Prostate gland (tissue), 2 donors: ENCODE measurements around the gene EVC. TPM values are rescaled to one million over a fixed set of nuclear protein-coding genes. Genes with fewer than 3 reads are reported as not detected.

ENCODE experiments used
- DNase-seq: peaks from one replicate; pipeline ENCODE4 v3.0.0-alpha.2; 2019; ENCODE audit warnings: low spot score
- H3K27ac ChIP-seq, 2 donors: fragments of 200-600 bp; sonication (generic); 2 replicates each; pipeline ENCODE4 v1.5.1; 2017 to 2019
- H3K27me3 ChIP-seq: fragments of 200-600 bp; sonication (generic); replicated peaks from 2 replicates; pipeline ENCODE4 v1.5.1; 2019; ENCODE audit not compliant: insufficient read depth
- H3K36me3 ChIP-seq, 2 donors: fragments of 200-600 bp; sonication (generic); 1 replicate in 1 of 2; 2 replicates in 1 of 2; pipeline versions ENCODE4 v1.5.1 to v1.8.1; 2017 to 2019
- H3K4me1 ChIP-seq: fragments of 200-600 bp; sonication (generic); replicated peaks from 2 replicates; pipeline ENCODE4 v1.5.1; 2019
- H3K4me3 ChIP-seq, 2 donors: fragments of 200-600 bp; sonication (generic); 2 replicates each; pipeline ENCODE4 v1.5.1; 2017 to 2019
- H3K9me3 ChIP-seq: fragments of 200-600 bp; sonication (generic); 2 replicates; pipeline ENCODE4 v1.5.1; 2017
- POLR2A ChIP-seq: fragments of 450-650 bp; IDR thresholded peaks from one replicate; pipeline ENCODE4 v1.6.1; 2016; ENCODE audit warnings: antibody characterized with exemption, mild to moderate bottlenecking
- POLR2AphosphoS5 ChIP-seq: sonication (generic); formaldehyde crosslinking; IDR thresholded peaks from one replicate; pipeline ENCODE4 v1.6.1; 2017; ENCODE audit warnings: antibody characterized with exemption
- WGBS: methylation state at CpG from one replicate; pipeline ENCODE4 v1.1.5; 2018; 5-methylcytosine and 5-hydroxymethylcytosine counted together
- intact Hi-C: fragments of 100-400 bp; cut with DNase I; formaldehyde crosslinking; loops from one replicate; pipeline ENCODE4 v1.14.2; 2022
- total RNA-seq, 2 donors: library from RNA; depleted of rRNA; stranded (reverse); fragments of >200 nt; gene quantifications; one replicate each; pipeline ENCODE4 v1.1.0, GENCODE V29; 2016
- TF ChIP-seq, protein P1 (sequence below), 4 experiments: fragments of 200-600 bp in 2 of 4; fragments of 450-650 bp in 2 of 4; sonication (generic) in 2 of 4; IDR thresholded peaks; 1 replicate in 3 of 4; 2 replicates in 1 of 4; pipeline ENCODE4 v1.5.1; 2016 to 2019; ENCODE audit warnings: antibody characterized with exemption in 4 of 4, mild to moderate bottlenecking in 2 of 4, moderate library complexity in 2 of 4

EVC gene
- total RNA-seq, 2 donors from 2014 or later: 49.0 to 55.7 TPM

DNA sequence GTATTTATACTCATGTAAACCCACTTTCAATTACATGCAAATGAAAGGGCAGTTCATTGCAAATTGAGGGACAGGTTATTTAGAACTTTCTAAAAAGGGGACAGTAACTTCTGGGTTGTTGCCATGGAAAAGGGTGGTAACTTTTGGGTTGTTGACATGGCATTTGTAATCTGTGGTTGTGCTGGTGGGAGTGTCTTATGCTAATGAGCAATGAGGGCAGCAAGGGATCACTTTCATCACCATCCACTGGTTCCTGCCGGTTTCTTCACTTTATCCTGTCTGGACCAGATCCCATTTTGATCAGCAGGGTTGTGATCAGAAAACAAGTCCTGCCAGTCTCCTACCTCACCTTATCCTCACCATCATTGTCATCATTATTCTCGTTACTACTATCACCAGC, 32.0 kb downstream of the EVC start:
- H3K36me3 ChIP-seq: peaks cover 0 to 5% of the 10 kb centered on the region in 2 donors
- H3K4me1 ChIP-seq: no peaks in the 10 kb centered on the region
- intact Hi-C loops: no loop called here
- no peak for TF ChIP-seq POLR2AphosphoS5
- TF ChIP-seq, protein P1, sequence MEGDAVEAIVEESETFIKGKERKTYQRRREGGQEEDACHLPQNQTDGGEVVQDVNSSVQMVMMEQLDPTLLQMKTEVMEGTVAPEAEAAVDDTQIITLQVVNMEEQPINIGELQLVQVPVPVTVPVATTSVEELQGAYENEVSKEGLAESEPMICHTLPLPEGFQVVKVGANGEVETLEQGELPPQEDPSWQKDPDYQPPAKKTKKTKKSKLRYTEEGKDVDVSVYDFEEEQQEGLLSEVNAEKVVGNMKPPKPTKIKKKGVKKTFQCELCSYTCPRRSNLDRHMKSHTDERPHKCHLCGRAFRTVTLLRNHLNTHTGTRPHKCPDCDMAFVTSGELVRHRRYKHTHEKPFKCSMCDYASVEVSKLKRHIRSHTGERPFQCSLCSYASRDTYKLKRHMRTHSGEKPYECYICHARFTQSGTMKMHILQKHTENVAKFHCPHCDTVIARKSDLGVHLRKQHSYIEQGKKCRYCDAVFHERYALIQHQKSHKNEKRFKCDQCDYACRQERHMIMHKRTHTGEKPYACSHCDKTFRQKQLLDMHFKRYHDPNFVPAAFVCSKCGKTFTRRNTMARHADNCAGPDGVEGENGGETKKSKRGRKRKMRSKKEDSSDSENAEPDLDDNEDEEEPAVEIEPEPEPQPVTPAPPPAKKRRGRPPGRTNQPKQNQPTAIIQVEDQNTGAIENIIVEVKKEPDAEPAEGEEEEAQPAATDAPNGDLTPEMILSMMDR (IDR thresholded peaks at IDR 0.05): no peak
- no peak for TF ChIP-seq POLR2A
- H3K27me3 ChIP-seq: no peaks in the 10 kb centered on the region
- DNase-seq: no peak
- no peak overlapping the region for H3K27ac ChIP-seq
- no peak overlapping the region for H3K4me3 ChIP-seq
- 88% methylated on average over 2 of the region's 2 CpGs for WGBS
- H3K9me3 ChIP-seq: no peaks in the 10 kb centered on the region

DNA sequence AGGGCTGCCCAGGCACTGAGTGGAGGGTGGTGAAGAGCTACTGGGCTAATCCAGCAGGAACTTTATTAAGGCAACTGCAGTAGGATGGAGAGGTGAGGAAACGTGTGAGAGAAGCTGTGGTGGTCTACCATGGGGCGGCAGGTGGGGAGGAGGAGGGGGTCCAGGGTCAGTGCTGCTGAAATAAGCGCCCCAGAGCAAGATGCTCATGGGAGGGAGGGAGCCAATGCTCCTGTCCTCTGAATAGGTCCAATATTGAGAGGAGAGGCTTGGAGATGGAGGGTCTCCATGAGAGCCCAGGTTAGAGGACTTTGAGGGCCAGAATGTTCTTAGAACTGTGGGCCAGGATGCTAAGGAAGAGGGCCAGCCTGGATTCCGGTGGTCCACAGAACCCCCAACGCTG, 35.2 kb downstream of the EVC start:
- WGBS: 93% methylated on average over 5 of the region's 5 CpGs
- DNase-seq: no peak
- Histone ChIP-seq H3K4me3 (no peak overlapping the region), H3K36me3 (peaks cover 0 to 5% of the 10 kb centered on the region in 2 donors), H3K27ac (no peak overlapping the region), H3K4me1 (no peaks in the 10 kb centered on the region), H3K9me3 (no peaks in the 10 kb centered on the region), H3K27me3 (no peaks in the 10 kb centered on the region)
- no peak for TF ChIP-seq POLR2AphosphoS5
- TF ChIP-seq POLR2A: no peak
- TF ChIP-seq, protein P1 (IDR thresholded peaks at IDR 0.05): no peak
- intact Hi-C loops: no loop called here

- Histone ChIP-seq H3K9me3 (no peaks in the 10 kb centered on the region), H3K36me3 (peaks cover 0 to 5% of the 10 kb centered on the region in 2 donors), H3K27me3 (no peaks in the 10 kb centered on the region), H3K4me1 (no peaks in the 10 kb centered on the region), H3K27ac (no peak overlapping the region), H3K4me3 (no peak overlapping the region)
- DNase-seq: no peak
- WGBS: 81% methylated on average over 12 of the region's 12 CpGs
- no peak for TF ChIP-seq POLR2AphosphoS5
- TF ChIP-seq, protein P1 (IDR thresholded peaks at IDR 0.05): no peak
- TF ChIP-seq POLR2A: no peak
- intact Hi-C loops: no loop called here
Measured at GRCh38 chr4:5746829-5747737, 36.1 kb downstream of the EVC start.

DNA sequence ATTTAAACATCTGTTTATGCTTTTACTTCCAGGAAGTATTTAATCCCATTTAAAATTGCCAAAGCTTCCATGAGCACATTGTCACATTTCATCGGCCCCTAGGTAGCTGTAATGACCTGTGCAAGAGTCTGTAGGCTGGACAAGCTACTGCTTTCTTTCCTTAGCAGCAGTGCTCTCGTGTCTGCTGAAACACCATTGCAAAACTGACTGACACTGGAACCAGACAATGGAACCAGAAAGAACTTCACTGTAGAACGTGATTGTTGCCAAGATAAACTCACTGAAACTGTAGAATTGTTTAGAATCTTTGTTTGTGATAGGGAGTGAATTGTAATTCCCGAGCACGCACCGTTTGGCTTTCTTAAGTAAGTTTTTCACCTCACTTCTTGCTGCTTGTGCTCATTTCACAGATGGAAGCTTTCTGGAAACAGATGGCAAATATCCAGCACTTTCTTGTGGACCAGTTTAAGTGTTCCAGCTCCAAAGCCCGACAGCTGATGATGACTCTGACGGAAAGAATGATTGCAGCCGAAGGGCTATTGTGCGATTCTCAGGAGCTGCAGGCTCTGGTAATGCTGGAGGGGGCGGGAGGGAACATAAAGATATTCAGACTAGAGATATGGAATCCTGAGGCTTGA, 36.9 kb downstream of the EVC start:
- Histone ChIP-seq H3K4me1 (no peaks in the 10 kb centered on the region), H3K27ac (no peak overlapping the region), H3K36me3 (peaks cover 0 to 5% of the 10 kb centered on the region in 2 donors), H3K27me3 (no peaks in the 10 kb centered on the region), H3K9me3 (no peaks in the 10 kb centered on the region), H3K4me3 (no peak overlapping the region)
- intact Hi-C loops: no loop called here
- TF ChIP-seq, protein P1 (IDR thresholded peaks at IDR 0.05): no peak
- TF ChIP-seq POLR2A (no peak), POLR2AphosphoS5 (no peak)
- 49% methylated on average over 11 of the region's 11 CpGs for WGBS
- DNase-seq: no peak
